Measurements from ENCODE around the gene GALNT17.

The GALNT17 gene

DNA sequence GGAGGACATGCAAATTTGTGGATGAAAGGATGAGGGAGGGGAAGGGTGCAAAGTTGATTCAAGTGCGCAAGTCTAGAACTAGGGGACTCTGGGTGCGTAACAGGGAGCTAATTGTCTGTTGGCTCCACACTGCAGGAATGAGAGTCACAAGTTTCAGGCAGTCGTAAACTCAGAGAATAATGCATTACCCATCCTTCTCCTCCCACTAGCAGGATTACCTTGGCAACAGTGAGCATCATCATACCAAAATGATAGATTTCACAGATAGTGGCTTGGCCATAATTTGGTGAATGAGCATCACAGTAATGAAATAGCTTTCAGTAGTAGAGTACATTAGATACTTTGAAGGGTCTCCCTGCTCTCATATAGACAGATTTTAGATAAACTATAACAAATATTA is 565.5 kb downstream of the GALNT17 start:
- TF ChIP-seq POLR2AphosphoS5 (IDR thresholded peaks at IDR 0.05; ENCODE audit: low read depth, low read length) (no peak), FOXP2 (optimal IDR thresholded peaks at IDR 0.05; ENCODE audit: borderline replicate concordance, extremely low read depth, extremely low read length, insufficient read depth) (no peak), TAF1 (IDR thresholded peaks at IDR 0.05; ENCODE audit: borderline replicate concordance, insufficient read depth, low read length) (no peak), SIN3A (IDR thresholded peaks at IDR 0.05; ENCODE audit: borderline replicate concordance, insufficient read depth, low read length) (no peak)
- TF ChIP-seq, protein P1, sequence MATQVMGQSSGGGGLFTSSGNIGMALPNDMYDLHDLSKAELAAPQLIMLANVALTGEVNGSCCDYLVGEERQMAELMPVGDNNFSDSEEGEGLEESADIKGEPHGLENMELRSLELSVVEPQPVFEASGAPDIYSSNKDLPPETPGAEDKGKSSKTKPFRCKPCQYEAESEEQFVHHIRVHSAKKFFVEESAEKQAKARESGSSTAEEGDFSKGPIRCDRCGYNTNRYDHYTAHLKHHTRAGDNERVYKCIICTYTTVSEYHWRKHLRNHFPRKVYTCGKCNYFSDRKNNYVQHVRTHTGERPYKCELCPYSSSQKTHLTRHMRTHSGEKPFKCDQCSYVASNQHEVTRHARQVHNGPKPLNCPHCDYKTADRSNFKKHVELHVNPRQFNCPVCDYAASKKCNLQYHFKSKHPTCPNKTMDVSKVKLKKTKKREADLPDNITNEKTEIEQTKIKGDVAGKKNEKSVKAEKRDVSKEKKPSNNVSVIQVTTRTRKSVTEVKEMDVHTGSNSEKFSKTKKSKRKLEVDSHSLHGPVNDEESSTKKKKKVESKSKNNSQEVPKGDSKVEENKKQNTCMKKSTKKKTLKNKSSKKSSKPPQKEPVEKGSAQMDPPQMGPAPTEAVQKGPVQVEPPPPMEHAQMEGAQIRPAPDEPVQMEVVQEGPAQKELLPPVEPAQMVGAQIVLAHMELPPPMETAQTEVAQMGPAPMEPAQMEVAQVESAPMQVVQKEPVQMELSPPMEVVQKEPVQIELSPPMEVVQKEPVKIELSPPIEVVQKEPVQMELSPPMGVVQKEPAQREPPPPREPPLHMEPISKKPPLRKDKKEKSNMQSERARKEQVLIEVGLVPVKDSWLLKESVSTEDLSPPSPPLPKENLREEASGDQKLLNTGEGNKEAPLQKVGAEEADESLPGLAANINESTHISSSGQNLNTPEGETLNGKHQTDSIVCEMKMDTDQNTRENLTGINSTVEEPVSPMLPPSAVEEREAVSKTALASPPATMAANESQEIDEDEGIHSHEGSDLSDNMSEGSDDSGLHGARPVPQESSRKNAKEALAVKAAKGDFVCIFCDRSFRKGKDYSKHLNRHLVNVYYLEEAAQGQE (IDR thresholded peaks at IDR 0.05; ENCODE audit: insufficient read depth in 1 of 2, low read depth in 2 of 2, low read length in 2 of 2) = no peak

- TF ChIP-seq TAF1 (IDR thresholded peaks at IDR 0.05; ENCODE audit: borderline replicate concordance, insufficient read depth, low read length) (no peak), FOXP2 (optimal IDR thresholded peaks at IDR 0.05; ENCODE audit: borderline replicate concordance, extremely low read depth, extremely low read length, insufficient read depth) (no peak), SIN3A (IDR thresholded peaks at IDR 0.05; ENCODE audit: borderline replicate concordance, insufficient read depth, low read length) (no peak), POLR2AphosphoS5 (IDR thresholded peaks at IDR 0.05; ENCODE audit: low read depth, low read length) (no peak)
- TF ChIP-seq, protein P1 (IDR thresholded peaks at IDR 0.05; ENCODE audit: insufficient read depth in 1 of 2, low read depth in 2 of 2, low read length in 2 of 2) = no peak
These were observed 573.3 kb downstream of the GALNT17 start for GRCh38 chr7:71705217-71705616.

GRCh38 chr7:71705901-71706596 is 574.1 kb downstream of the GALNT17 start:
- TF ChIP-seq SIN3A (IDR thresholded peaks at IDR 0.05; ENCODE audit: borderline replicate concordance, insufficient read depth, low read length) (no peak), POLR2AphosphoS5 (IDR thresholded peaks at IDR 0.05; ENCODE audit: low read depth, low read length) (no peak), TAF1 (IDR thresholded peaks at IDR 0.05; ENCODE audit: borderline replicate concordance, insufficient read depth, low read length) (no peak), FOXP2 (optimal IDR thresholded peaks at IDR 0.05; ENCODE audit: borderline replicate concordance, extremely low read depth, extremely low read length, insufficient read depth) (no peak)
- TF ChIP-seq, protein P1 (IDR thresholded peaks at IDR 0.05; ENCODE audit: insufficient read depth in 1 of 2, low read depth in 2 of 2, low read length in 2 of 2) = no peak

DNA sequence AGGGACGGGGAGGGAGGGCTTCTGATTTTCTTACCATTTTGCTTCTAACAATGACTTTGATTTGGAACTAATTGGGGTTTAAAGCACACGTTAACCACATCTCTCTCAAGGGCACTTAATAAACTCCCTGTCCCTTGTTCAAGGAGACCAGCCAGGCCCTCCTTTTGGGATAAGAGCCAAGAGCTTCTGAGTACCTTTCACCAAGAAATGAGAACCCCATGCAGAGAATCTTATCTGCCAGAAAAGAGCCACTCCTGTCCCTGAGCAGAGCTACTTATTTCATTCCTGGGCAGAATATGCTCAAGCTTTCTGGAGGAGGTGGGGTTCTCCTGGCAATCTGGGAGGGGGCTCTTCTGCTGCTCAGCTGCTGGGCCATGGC is 574.6 kb downstream of the GALNT17 start:
- no peak for TF ChIP-seq POLR2AphosphoS5 (IDR thresholded peaks at IDR 0.05; ENCODE audit: low read depth, low read length)
- TF ChIP-seq, protein P1 (IDR thresholded peaks at IDR 0.05; ENCODE audit: insufficient read depth in 1 of 2, low read depth in 2 of 2, low read length in 2 of 2) = no peak
- TF ChIP-seq TAF1 (IDR thresholded peaks at IDR 0.05; ENCODE audit: borderline replicate concordance, insufficient read depth, low read length) = no peak
- no peak for TF ChIP-seq FOXP2 (optimal IDR thresholded peaks at IDR 0.05; ENCODE audit: borderline replicate concordance, extremely low read depth, extremely low read length, insufficient read depth)
- no peak for TF ChIP-seq SIN3A (IDR thresholded peaks at IDR 0.05; ENCODE audit: borderline replicate concordance, insufficient read depth, low read length)
